Ovary (tissue), 3 donors: ENCODE data around the gene MSH2.

Source experiments
- CTCF ChIP-seq, 3 donors: fragments of 450-650 bp in 2 of 3; fragments of 200-600 bp in 1 of 3; IDR thresholded peaks; one replicate each; pipeline versions ENCODE4 v1.5.1 to v1.8.0; 2016 to 2022; ENCODE audit warnings: antibody characterized with exemption in 3 of 3, mild to moderate bottlenecking in 1 of 3
- EP300 ChIP-seq: sonication (generic); formaldehyde crosslinking; IDR thresholded peaks from one replicate; pipeline ENCODE4 v1.6.1; 2017; ENCODE audit warnings: antibody characterized with exemption
- POLR2A ChIP-seq: fragments of 450-650 bp; IDR thresholded peaks from one replicate; pipeline ENCODE4 v1.6.1; 2017; ENCODE audit warnings: antibody characterized with exemption, mild to moderate bottlenecking, moderate library complexity
- donor health status: DM: no; HTN: no; CAD: no.

- TF ChIP-seq POLR2A = no peak
- TF ChIP-seq CTCF (IDR thresholded peaks at IDR 0.05) = no peak
- no peak for TF ChIP-seq EP300
Measured at GRCh38 chr2:47530105-47530760, 127.3 kb downstream of the MSH2 start.
